PC-3 (cell line): ENCODE measurements around the gene VTI1A. TPM values are rescaled to one million over a fixed set of nuclear protein-coding genes. Genes with fewer than 3 reads are reported as not detected.

Experiments
- ATAC-seq: fragments of 200-7000 bp; cut with Tn5 transposase; 2 replicates; pipeline ENCODE4 v1.9.1; 2020; ENCODE audit warnings: mild to moderate bottlenecking, moderate library complexity
- BruUV-seq: library from RNA; stranded (reverse); fragments of 400-500 nt; replicated peaks from 2 replicates; lab custom pipeline; 2021; lab: Mats Ljungman, UMichigan
- CTCF ChIA-PET: fragments of 300-600 bp; sonication (Branson Sonifier 250); formaldehyde crosslinking; loops from one replicate; lab custom pipeline; 2022; ENCODE audit warnings: antibody characterized with exemption; lab: Charles Lee
- POLR2A ChIA-PET: fragments of 300-600 bp; sonication (Branson Sonifier 250); formaldehyde crosslinking; loops from one replicate; lab custom pipeline; 2022; ENCODE audit warnings: antibody characterized with exemption; ENCODE audit not compliant: unreplicated experiment; lab: Charles Lee
- DNase-seq: peaks from one replicate; pipeline ENCODE4 v3.0.0-alpha.2; 2015
- H2AFZ ChIP-seq: fragments of 300-600 bp; sonication (generic); 2 replicates; pipeline ENCODE4 v1.6.0; 2016; ENCODE audit warnings: antibody characterized with exemption, low read length
- H3F3A ChIP-seq: fragments of 300-600 bp; sonication (generic); one replicate; pipeline ENCODE4 v1.6.0; 2017; ENCODE audit warnings: antibody characterized with exemption, low read length, control low read depth, mild to moderate bottlenecking; ENCODE audit not compliant: unreplicated experiment
- H3K27ac ChIP-seq: fragments of 300-600 bp; sonication (generic); 2 replicates; pipeline ENCODE4 v1.5.1; 2016; ENCODE audit warnings: mild to moderate bottlenecking, low read length
- H3K27me3 ChIP-seq: fragments of 300-600 bp; sonication (generic); 2 replicates; pipeline ENCODE4 v1.6.1; 2016; ENCODE audit warnings: low read length, mixed read lengths
- H3K36me3 ChIP-seq: fragments of 300-600 bp; sonication (generic); 2 replicates; pipeline ENCODE4 v1.6.1; 2016; ENCODE audit warnings: low read depth, mixed run types, low read length, mixed read lengths
- H3K4me1 ChIP-seq: fragments of 300-600 bp; sonication (generic); 2 replicates; pipeline ENCODE4 v1.5.1; 2016; ENCODE audit warnings: low read length; ENCODE audit not compliant: insufficient read depth
- H3K4me2 ChIP-seq: fragments of 300-600 bp; sonication (generic); 2 replicates; pipeline ENCODE4 v1.6.0; 2016; ENCODE audit warnings: low read length
- H3K4me3 ChIP-seq: fragments of 300-600 bp; sonication (generic); 2 replicates; pipeline ENCODE4 v1.5.1; 2016; ENCODE audit warnings: mild to moderate bottlenecking, low read length, mixed read lengths
- H3K79me2 ChIP-seq: fragments of 300-600 bp; sonication (generic); 2 replicates; pipeline ENCODE4 v1.6.1; 2017; ENCODE audit warnings: low read length, mixed read lengths
- H3K9ac ChIP-seq: fragments of 300-600 bp; sonication (generic); 2 replicates; pipeline ENCODE4 v1.6.0; 2016; ENCODE audit warnings: mild to moderate bottlenecking, low read length
- H3K9me2 ChIP-seq: fragments of 300-600 bp; sonication (generic); replicated peaks from 2 replicates; pipeline ENCODE4 v1.6.1; 2016; ENCODE audit warnings: mixed run types, low read length, mixed read lengths
- H3K9me3 ChIP-seq: fragments of 300-600 bp; sonication (generic); 2 replicates; pipeline ENCODE4 v1.6.1; 2016; ENCODE audit warnings: low read length, mixed read lengths
- H4K20me1 ChIP-seq: fragments of 300-600 bp; sonication (generic); 2 replicates; pipeline ENCODE4 v1.6.1; 2016; ENCODE audit warnings: low read length, mixed read lengths
- EZH2 ChIP-seq: fragments of 300-600 bp; sonication (generic); IDR thresholded peaks from one replicate; pipeline ENCODE4 v1.6.1; 2017; ENCODE audit warnings: antibody characterized with exemption, mild to moderate bottlenecking, low read length; ENCODE audit not compliant: unreplicated experiment
- EZH2phosphoT487 ChIP-seq: fragments of 300-600 bp; sonication (generic); IDR thresholded peaks from 2 replicates; pipeline ENCODE4 v1.6.1; 2018; ENCODE audit warnings: mild to moderate bottlenecking, antibody characterized with exemption, low read length, borderline replicate concordance
- intact Hi-C: fragments of 100-400 bp; cut with micrococcal nuclease; formaldehyde crosslinking; loops from 2 replicates; pipeline ENCODE4 v1.9.0; 2023
- total RNA-seq: library from RNA; depleted of rRNA; stranded (reverse); fragments of >200 nt; gene quantifications from 2 replicates; pipeline ENCODE4 v1.2.3, GENCODE V29; 2014
- TF ChIP-seq, protein P1 (sequence below): fragments of 300-600 bp; sonication (generic); conservative IDR thresholded peaks from 2 replicates; pipeline ENCODE4 v1.5.1; 2017; ENCODE audit warnings: antibody characterized with exemption, low read depth, mild to moderate bottlenecking, low read length

VTI1A gene
- total RNA-seq, 1 experiment from 2014 or later = 18.1 TPM

DNA sequence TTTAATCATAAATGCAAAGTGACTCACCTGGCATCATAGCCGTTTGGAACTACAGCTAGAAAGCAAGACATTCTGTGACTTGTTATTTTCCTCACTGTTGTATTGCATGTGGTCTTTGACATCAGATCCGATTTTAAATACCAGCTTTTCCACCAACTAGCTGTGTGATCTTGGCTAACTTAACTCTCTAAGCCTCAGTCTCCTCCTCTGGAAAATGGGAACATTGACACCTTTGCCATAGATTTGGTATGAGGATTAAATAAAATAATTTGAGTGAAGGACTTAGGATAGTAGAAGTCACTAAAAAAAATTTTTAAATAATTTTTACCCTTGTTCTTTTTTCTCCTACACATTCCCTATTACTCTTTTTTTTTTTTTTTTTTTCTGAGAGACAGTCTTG, 348.1 kb downstream of the VTI1A start:
- no peaks in the 10 kb centered on the region for H3K9me3 ChIP-seq
- TF ChIP-seq EZH2 (no peak), EZH2phosphoT487 (no peak)
- TF ChIP-seq, protein P1, sequence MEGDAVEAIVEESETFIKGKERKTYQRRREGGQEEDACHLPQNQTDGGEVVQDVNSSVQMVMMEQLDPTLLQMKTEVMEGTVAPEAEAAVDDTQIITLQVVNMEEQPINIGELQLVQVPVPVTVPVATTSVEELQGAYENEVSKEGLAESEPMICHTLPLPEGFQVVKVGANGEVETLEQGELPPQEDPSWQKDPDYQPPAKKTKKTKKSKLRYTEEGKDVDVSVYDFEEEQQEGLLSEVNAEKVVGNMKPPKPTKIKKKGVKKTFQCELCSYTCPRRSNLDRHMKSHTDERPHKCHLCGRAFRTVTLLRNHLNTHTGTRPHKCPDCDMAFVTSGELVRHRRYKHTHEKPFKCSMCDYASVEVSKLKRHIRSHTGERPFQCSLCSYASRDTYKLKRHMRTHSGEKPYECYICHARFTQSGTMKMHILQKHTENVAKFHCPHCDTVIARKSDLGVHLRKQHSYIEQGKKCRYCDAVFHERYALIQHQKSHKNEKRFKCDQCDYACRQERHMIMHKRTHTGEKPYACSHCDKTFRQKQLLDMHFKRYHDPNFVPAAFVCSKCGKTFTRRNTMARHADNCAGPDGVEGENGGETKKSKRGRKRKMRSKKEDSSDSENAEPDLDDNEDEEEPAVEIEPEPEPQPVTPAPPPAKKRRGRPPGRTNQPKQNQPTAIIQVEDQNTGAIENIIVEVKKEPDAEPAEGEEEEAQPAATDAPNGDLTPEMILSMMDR = no peak
- H3K4me3 ChIP-seq = no peak overlapping the region
- H3K79me2 ChIP-seq = no peaks in the 10 kb centered on the region
- intact Hi-C loops = no loop called here
- no peak overlapping the region for H2AFZ ChIP-seq
- no peak overlapping the region for H3K4me2 ChIP-seq
- ATAC-seq (no peak), DNase-seq (no peak)
- H4K20me1 ChIP-seq = no peaks in the 10 kb centered on the region
- H3K9ac ChIP-seq = no peak overlapping the region
- no peaks in the 10 kb centered on the region for H3K9me2 ChIP-seq
- H3K4me1 ChIP-seq = peaks cover 17% of the 10 kb centered on the region
- no peaks in the 10 kb centered on the region for H3K36me3 ChIP-seq
- H3F3A ChIP-seq = no peaks in the 10 kb centered on the region
- no peak overlapping the region for H3K27ac ChIP-seq
- CTCF ChIA-PET = no interaction called here
- POLR2A ChIA-PET = no interaction called here
- BruUV-seq = no TSS peak
- H3K27me3 ChIP-seq = no peaks in the 10 kb centered on the region

DNA sequence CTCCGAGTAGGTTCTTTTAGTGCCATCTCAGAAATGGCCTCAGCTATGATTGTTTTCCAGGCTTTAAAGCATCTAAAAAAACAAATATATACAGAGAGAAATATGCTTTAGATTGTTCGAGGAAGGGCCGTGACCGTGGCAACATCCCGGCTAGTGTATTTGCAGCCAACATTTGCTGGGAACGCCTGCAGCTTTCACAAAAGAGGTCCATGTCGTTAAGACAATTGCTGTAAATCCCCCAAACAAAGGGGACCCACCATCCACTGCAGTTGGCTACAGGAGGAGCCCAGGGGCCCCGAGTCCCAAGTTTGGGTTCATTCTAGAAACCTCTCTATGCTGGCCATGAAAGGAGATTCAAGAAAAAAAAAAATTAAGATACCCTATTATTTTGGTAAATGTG, 350.2 kb downstream of the VTI1A start:
- H3K4me3 ChIP-seq = no peak overlapping the region
- no peaks in the 10 kb centered on the region for H3K36me3 ChIP-seq
- ChIA-PET POLR2A (no interaction called here), CTCF (no interaction called here)
- TF ChIP-seq EZH2phosphoT487 (no peak), EZH2 (no peak)
- TF ChIP-seq, protein P1 = no peak
- no TSS peak for BruUV-seq
- H4K20me1 ChIP-seq = no peaks in the 10 kb centered on the region
- H3K27ac ChIP-seq = no peak overlapping the region
- no peak overlapping the region for H3K9ac ChIP-seq
- H3K4me1 ChIP-seq = peaks cover 17% of the 10 kb centered on the region
- no peak overlapping the region for H3K4me2 ChIP-seq
- ATAC-seq = no peak
- intact Hi-C loops = no loop called here
- H3K79me2 ChIP-seq = no peaks in the 10 kb centered on the region
- H3F3A ChIP-seq = no peaks in the 10 kb centered on the region
- H2AFZ ChIP-seq = no peak overlapping the region
- no peak for DNase-seq
- no peaks in the 10 kb centered on the region for H3K9me3 ChIP-seq
- H3K27me3 ChIP-seq = no peaks in the 10 kb centered on the region
- H3K9me2 ChIP-seq = no peaks in the 10 kb centered on the region

DNA sequence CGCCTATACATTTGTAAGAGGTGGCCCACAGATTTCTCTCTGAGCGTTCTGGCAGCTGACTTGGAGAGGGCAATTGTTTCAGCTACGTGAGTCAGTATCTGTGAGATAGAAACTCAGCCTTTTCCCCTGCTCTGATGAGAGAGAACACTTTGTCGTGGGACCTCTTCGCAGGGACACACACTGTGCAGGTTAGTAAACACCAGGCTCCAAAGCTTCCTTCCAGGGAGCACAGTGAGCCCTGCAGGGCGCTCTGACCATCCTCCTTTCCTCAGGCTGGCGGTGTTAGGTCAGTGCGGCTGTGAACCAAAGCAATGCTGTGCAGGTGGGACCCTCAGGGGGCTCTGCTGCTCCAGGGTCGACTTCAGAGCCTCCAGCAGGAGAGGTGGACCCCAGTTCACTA, 350.8 kb downstream of the VTI1A start:
- ATAC-seq (no peak), DNase-seq (no peak)
- ChIA-PET POLR2A (no interaction called here), CTCF (no interaction called here)
- H2AFZ ChIP-seq = no peak overlapping the region
- H3K4me3 ChIP-seq = no peak overlapping the region
- no peak overlapping the region for H3K4me2 ChIP-seq
- TF ChIP-seq, protein P1 = no peak
- TF ChIP-seq EZH2phosphoT487 (no peak), EZH2 (no peak)
- H3K9me2 ChIP-seq = no peaks in the 10 kb centered on the region
- no peak overlapping the region for H3K27ac ChIP-seq
- BruUV-seq = no TSS peak
- H4K20me1 ChIP-seq = no peaks in the 10 kb centered on the region
- H3K4me1 ChIP-seq = peaks cover 12% of the 10 kb centered on the region
- H3K9me3 ChIP-seq = no peaks in the 10 kb centered on the region
- no peaks in the 10 kb centered on the region for H3K79me2 ChIP-seq
- intact Hi-C loops = no loop called here
- H3K9ac ChIP-seq = no peak overlapping the region
- no peaks in the 10 kb centered on the region for H3K36me3 ChIP-seq
- no peaks in the 10 kb centered on the region for H3K27me3 ChIP-seq
- no peaks in the 10 kb centered on the region for H3F3A ChIP-seq
